PC-9 (cell line): ENCODE results near the gene STPG3.

Source experiments
- EZH2 ChIP-seq: fragments of 200-600 bp; sonication (generic); IDR thresholded peaks from 2 replicates; pipeline ENCODE4 v1.8.0; 2017; ENCODE audit warnings: antibody characterized with exemption, low read depth
- TF ChIP-seq, protein P1 (sequence below): fragments of 200-600 bp; sonication (generic); conservative IDR thresholded peaks from 2 replicates; pipeline ENCODE4 v1.6.1; 2017; ENCODE audit warnings: mixed run types, antibody characterized with exemption, mild to moderate bottlenecking, moderate library complexity

DNA sequence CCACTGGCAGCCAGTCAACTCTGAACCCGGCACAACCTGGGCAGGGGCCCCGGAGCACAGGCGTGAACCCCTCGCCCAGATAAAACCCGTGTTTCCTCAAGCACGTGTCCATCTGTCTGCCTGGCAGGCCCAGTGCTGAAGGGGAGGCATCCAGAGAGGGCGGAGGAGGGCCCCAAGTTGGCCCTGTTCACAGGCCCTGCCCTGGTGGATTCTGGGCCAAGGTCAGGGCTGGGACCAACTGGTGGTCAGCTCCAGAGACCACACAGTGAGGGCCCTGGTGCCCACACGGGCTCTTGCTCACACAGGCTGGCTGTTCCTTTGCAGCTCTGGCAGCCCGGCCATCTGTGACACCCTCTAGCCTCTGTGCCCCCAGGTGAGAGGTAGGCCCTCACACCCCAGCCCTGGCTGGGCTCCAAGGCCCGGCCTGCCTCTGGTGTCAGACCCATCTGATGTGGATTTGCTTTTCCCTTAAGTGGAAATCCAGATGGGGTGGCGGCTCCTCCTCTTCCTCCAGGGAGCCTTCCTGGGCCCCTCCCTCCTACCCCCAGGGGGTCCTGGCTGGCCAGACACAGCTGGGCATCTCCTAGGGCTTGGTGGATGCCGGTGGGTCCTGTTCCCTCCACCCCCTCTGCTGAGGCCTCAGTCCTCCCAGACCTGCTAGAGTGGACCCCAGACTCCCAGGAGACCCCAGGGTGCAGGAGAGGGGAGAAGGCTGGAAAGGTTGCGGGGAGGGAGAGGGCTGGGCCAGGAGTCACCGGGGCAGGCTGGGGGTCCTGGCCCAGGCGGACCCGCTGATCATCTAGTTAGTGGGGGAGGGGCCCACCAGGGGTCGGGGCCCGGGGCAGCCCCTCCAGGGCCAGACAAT is 525 bp upstream of the STPG3 start:
- TF ChIP-seq, protein P1, sequence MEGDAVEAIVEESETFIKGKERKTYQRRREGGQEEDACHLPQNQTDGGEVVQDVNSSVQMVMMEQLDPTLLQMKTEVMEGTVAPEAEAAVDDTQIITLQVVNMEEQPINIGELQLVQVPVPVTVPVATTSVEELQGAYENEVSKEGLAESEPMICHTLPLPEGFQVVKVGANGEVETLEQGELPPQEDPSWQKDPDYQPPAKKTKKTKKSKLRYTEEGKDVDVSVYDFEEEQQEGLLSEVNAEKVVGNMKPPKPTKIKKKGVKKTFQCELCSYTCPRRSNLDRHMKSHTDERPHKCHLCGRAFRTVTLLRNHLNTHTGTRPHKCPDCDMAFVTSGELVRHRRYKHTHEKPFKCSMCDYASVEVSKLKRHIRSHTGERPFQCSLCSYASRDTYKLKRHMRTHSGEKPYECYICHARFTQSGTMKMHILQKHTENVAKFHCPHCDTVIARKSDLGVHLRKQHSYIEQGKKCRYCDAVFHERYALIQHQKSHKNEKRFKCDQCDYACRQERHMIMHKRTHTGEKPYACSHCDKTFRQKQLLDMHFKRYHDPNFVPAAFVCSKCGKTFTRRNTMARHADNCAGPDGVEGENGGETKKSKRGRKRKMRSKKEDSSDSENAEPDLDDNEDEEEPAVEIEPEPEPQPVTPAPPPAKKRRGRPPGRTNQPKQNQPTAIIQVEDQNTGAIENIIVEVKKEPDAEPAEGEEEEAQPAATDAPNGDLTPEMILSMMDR = no peak
- no peak for TF ChIP-seq EZH2
